Right lung (tissue), 10 donors: Measurements from ENCODE around the gene DPYD. TPM values are rescaled to one million over a fixed set of nuclear protein-coding genes. Genes with fewer than 3 reads are reported as not detected.

Source experiments
- DNase-seq, 2 donors: peaks; one replicate each; pipeline ENCODE4 v3.0.0-alpha.2; 2013
- long read RNA-seq, 8 donors: transcript quantifications; one replicate each; lab custom pipeline, GENCODE V29; 2026
- polyA plus RNA-seq, 5 donors: library from polyadenylated mRNA; unstranded; fragments of 120-200 nt; gene quantifications; one replicate each; pipeline versions ENCODE4 v1.2.1 to v1.2.3, GENCODE V29; 2013; ENCODE audit warnings: inconsistent platforms in 1 of 5, low replicate concordance in 1 of 5; ENCODE audit not compliant: insufficient read length in 5 of 5, insufficient read depth in 1 of 5

The DPYD gene
- polyA plus RNA-seq, result 10 to 100 TPM; 19.1 to 33.5 (median 25.1) TPM
- long read RNA-seq, donor 1, full-length matches to known transcripts, result 7 of 7 reads
- long read RNA-seq, donor 1, partial matches to known transcripts, result 0 of 7 reads
- long read RNA-seq, donor 1, other reads (novel, unspliced or antisense), result 0 of 7 reads
- long read RNA-seq, donor 2, result 0 reads
- long read RNA-seq, donor 3, full-length matches to known transcripts, result 2 of 2 reads
- long read RNA-seq, donor 3, partial matches to known transcripts, result 0 of 2 reads
- long read RNA-seq, donor 3, other reads (novel, unspliced or antisense), result 0 of 2 reads
- long read RNA-seq, donor 4, full-length matches to known transcripts, result 1 of 1 reads
- long read RNA-seq, donor 4, partial matches to known transcripts, result 0 of 1 reads
- long read RNA-seq, donor 4, other reads (novel, unspliced or antisense), result 0 of 1 reads
- long read RNA-seq, donor 5, result 0 reads
- long read RNA-seq, donor 6, full-length matches to known transcripts, result 3 of 9 reads
- long read RNA-seq, donor 6, partial matches to known transcripts, result 6 of 9 reads
- long read RNA-seq, donor 6, other reads (novel, unspliced or antisense), result 0 of 9 reads
- long read RNA-seq, donor 7, full-length matches to known transcripts, result 2 of 2 reads
- long read RNA-seq, donor 7, partial matches to known transcripts, result 0 of 2 reads
- long read RNA-seq, donor 7, other reads (novel, unspliced or antisense), result 0 of 2 reads
- long read RNA-seq, donor 8, full-length matches to known transcripts, result 1 of 1 reads
- long read RNA-seq, donor 8, partial matches to known transcripts, result 0 of 1 reads
- long read RNA-seq, donor 8, other reads (novel, unspliced or antisense), result 0 of 1 reads

DNA sequence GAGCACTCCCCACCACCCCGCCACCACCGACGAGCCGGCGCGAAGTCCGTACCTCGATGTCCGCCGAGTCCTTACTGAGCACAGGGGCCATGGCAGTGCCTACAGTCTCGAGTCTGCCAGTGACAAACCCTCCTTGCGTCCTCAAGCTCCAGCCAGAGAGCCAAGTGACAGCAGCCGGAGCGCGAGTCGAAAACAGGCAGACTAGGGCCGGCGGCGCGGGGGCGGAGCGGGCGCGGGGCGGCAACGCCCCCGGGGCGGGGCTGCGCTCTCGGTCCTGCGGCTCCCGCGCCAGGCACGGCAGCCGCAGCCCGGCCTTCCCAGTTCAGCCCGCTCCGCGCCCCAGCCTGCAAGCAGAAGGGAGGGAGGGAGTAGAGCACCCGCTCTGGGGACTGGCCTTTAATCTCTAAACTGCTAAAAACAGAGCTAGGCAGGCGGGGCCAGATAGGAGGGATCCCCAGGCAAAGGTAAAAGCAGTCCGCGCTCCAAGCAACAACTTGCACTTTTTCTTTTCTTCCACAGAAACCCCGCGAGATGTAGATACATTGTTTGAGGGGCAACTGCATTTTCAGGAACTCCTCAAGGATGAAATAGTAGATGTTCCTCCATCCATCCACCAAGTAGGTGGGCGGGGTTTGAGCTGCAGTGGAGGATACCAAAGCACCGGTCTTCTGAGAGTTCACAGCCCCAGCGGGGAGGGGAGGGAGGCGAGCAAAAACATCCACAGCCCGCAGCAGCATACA is at the start of gene DPYD:
TSS of gene DPYD (minus strand) at position 203 of the 740 bp plus-strand sequence. CDS start at position 91, 112 bp downstream.
- peak; percentile 84 to 85 for DNase-seq

DNA sequence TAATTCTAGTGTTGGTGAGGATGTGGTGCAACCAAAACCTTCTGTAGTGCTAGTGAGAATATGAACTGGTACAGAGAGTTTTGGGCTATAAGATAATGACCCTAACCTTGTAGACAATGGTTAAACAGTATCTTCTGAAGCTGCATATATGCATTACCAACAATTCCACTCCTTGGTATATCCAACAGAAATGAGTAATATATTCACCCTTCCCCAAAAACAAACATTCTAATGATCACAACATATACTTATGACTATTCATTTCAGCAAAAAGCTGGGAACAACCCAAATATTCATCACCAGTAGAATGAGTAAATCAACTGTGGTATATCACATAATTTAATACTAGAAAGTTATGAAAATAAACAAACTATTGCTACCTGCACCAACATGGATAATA is 39.6 kb upstream of the DPYD start:
- DNase-seq, result no peak

DNA sequence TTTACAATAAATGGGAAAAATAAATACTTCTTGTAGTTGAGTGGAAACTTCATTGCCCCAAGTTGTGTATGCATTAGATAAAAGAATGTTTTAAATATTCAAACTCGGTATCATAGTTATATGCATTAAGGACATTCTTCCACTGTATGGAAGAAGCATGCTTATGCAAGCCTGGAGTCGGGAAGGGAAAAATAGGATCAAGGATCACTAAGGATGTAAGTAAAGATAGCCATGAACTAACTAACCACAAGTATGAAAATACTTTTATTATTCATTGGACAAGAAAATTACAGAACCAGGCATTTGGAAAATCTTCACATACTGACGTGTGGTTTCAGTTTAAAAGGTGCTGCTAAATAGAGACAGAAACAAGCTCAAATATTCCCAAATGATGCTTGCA is 26.9 kb upstream of the DPYD start:
- DNase-seq, result no peak

DNA sequence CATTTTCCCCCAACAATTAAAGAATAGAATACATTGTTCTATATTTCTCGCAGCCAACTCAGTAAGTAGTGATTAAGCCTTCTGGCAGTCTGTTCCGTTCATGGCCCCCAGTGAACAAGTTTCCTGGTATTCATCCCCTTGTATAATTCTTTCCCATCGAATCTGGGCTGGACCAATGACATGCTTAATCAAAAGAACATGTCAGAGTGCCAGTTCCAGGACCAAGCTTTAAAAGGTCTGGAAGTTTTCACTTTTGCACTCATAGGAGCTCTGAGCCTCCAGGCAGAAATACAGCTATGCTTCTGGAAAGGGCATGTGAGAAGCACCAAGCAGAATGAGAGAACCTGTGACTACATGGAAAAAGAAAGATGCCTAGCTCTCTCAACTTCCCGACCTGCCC is 22.5 kb upstream of the DPYD start:
- no peak for DNase-seq

DNA sequence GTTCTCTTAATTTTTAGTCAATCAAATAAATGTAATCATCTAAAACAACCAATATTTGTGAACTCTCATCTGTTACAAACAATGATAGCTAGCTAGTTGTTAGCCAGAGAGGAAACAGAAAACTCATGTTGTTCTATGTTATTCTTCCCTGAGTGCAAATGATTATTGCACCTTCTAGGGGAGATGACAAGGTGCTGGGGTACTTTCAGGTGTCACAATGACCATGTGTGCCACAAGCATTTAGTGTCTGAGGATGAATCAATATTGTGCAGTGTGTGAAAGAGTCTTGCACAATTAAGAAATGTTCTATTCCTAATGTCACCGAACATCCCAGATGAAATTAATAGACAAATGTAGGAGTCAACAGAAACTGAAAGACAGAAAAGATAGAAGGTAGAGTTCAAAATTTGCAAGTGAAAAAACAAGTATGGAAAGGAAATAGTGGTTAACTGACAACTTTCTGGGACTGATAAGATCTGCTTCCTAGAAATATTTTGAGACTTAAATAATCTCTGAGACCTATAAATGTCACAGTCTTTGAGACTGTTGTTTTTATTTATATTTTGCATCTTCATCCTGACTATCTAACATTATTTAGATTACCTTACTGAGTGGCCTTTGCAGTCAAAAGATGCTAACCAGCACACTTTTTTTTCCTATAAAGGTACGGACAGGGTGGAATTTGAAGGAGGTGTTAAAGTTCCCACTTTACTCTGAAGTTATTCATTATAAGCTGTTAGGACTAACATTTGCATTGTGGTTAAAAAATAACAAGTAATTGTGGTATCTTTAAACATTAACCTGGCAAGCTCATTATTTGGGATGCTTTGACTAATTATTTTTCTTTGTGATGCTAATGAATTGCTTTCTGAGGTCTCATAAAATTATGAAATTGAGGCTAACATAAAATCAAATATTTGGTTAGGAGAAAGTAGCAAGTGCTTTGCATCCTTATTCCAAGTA is 21.6 kb upstream of the DPYD start:
- no peak for DNase-seq

DNA sequence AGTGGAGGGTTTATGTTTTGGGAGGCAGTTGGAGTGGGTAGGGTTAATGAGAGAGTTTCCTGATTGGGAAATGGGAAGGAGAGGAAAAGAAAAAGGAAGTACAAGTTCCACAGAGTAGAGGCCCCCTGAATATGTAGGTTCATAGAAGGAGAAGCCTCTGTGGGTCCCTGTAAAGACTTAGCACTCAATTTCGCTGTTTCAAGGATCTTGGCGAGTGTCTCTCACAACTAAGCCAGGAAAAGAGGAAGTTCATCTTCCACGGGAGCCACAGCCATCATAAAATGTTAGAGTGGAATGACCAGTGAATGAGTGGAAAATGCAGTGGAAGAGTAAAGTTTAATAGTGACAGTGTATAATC is 17.4 kb upstream of the DPYD start:
- DNase-seq, result no peak

DNA sequence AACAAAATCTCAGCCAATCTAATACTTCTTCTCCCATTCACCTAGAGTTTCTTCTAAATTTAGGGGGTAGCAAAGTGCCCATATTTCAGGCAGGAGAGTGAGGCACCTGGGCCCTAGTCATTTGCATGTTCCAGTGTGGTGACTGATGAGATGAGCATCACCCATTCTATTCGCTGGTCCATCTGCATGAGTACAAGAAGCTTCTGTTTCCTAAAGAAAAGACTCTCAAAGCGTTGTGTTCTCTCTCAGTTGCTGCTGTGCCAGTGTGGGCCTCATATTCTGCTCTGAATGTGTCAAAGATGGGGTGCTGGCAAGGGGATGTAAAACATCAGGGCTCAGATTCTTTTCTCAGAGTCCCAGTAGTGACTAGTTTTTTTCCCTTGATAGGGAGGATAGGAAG is 16.1 kb upstream of the DPYD start:
- no peak for DNase-seq

DNA sequence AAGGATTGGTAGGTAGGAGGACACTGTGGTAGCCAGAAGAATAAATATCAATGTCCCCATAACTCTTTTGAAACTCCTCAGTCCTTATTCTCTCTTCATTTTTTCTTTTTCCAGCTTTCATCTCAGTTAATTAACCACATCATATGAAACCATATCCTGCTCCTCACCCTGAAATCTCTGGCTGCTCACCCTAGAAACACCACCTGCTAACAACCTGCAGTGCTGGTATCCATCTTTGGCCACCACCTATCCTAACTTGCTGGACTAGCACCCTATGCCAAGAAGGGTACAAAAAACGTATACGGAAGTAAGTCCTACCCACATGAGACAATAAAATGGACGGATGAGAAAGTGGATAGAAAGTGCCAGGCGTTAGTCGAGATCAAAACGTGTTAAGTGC is 13.7 kb upstream of the DPYD start:
- DNase-seq, result no peak

DNA sequence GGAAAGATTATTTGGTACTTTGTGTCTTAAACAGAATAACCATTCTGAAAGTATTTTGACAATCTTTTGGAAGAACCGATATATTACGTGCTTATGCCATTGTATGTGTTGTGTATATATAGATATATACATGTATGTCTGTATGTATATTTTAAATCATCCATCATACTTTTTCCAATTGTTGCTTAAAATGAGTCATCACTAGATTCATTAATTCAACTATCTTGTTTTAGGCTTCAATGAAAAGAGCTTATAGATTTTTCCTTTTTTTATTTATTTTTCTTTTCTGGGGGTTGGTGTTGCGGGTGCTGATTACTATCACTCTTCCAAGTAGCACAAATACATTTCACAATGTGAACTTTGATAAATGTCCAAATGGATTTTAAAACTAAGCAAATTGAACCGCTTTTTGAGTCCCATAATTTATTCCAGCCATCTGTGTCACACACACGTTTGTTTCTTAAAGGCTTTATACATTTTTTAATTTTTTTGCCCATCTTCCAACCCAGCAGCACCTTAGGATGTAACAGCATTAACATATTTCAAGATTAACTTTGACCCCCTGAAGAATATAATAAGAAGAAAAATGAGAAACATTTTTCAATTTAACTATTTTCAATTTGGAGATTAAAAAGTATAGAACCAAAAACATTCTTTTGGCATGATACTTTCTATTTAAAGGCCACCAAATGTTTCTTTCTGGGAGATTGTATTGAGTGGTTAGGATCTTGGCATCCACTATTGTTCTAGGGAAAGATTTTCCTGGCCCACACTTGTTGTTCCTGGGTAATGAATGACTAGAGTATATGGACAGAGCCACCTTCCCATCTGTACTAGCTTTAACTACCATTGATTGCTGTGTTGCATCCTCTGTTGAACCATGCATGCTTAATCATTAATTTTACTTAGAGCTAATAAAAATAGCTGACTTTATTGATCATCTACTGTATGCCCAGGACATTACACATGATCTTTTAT is 9.3 kb upstream of the DPYD start:
- no peak for DNase-seq

DNA sequence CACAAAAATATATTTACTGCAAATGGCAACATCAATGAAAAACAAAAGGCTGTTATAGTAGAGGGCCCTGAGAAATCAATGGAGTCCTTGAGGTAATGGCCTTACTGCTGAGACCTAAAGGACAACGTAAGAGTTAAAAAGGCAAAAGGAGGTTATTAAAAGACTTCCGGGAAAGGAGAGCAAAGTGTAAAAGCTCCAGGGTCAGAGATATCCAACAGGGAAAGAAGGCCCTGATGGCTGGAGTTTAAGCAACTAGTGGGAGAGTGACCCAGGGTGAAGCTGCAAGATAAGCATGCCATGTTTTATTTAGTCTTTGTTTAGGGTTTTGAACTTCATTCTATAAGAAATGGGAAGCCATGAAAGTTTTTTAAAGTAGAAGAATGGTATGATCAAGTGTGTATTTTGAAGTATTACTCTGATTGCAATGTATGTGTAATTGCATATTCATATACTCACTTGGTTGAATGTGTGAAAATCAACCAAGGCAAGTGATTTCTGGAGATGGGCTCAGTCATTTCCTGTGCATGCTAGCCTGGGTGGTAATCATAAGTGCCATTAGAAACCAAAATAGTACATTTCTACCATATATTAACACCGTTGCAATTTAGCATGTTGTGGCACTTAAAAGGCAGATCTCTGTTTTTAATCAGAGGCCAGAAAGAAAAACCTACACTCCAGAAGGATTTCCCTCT is 5.3 kb upstream of the DPYD start:
- no peak for DNase-seq

DNA sequence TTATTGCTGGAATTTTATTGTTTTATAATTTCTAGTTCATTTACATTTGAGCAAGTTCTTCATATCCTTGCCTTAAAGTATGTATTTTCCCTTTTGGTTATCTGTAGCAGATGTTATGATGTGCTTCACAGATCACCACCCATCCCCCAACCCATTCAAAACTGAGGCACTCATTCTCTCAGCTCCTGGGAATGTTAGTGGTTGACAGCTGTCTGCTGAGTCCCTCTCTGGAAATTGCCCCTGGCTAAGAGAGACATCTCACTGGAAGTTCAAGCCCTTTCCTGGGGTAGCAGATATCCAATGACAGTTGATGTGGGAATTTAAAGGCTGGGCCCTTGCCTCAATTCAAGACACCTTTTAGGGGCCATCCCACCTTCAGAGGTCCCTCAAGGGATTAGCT is 4.3 kb upstream of the DPYD start:
- DNase-seq, result no peak

DNA sequence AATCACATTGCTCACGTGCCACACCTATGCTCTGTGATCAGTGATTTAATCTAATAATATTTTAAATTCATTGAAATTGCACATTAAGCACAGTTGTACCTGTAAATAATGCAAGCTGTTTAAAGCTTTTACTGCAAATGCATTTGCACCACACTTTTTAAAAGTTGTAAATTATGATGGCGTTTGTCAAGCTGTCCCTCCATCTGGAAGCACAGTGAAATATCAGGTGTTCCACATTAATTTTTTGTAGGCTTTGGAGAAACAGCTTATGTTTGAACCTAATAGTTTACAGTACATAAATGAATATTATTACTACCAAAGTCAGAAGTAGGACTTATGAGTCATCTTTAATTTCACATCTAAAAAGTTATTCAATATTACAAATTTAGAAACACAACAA is 3.0 kb upstream of the DPYD start:
- no peak for DNase-seq

DNA sequence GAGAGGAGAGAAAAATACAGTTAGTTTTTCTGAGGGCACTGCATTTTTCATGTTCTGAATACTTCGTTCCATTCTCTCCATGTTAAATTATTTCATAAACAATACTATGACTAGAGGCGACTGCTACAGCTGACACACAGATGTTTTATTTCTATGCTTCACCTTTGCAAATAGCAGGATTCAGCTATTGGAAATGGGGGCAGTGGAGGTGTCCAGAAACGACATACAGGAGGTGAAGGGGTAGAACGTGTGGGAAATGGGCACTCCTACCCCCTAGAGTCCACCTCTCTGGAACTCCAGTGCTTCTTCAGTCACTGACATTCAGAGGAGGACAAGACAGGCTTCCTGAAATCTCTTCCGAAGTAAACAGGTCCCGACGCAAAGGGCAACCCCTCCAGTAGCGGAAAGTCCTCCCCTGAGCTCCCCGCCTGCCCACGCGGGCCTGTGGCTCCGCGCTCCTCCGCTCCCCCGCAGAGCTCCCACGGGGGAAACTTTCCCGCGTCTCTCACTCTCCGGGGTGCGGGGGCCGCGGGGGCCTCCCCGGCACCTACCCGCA is 480 bp downstream of the DPYD start:
- DNase-seq, result peak; percentile 48 to 60

DNA sequence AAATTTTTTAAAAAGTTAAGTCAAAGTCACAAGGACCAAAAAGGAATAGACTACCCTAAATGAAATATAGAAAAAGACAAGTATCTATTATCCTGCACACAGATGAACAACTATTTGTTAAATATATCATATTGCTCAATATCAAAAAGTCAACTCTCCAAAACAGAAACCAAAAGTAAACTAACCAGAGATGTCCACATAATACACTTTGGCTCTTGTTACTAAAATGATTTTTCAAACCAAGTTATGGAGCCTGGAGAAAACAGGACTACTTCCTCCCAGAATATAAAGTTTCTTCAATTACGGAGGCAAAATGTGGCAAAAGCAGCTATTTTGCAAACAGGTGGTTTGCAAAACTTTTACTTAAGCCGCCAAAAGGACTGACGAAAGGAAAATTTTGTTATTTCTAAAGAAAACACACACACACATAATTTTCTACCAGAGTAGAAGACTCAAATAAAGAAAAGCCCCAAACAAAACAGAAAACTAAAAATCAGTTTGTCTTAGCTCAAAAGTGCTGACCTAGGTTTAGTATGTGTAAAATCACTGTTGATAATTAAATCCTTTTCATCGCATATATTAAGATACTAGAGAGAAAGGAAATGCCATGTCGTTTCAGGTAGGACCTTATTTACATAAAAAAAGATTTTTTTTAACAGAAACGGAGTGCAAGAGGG is 1.1 kb downstream of the DPYD start:
- DNase-seq, result peak in 1 of 2 donors; percentile 46

DNA sequence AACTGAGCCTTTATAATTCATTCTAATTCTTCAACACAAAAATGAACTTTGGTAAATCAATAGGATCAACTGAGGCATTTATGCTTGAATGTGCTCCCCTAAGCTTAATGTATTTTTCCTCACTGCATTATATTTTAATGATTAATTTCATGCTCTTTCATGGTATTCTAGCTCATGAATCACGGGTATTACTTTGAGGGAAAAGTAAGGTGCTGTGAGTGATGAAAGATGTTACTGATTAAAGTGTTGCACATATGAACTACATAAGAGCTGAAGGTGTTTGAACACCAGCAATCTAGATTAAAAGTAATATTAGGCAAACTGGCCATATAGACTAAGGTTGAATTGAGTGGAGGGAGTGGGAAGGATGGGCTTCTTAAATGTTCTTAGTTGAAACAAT is 1.9 kb downstream of the DPYD start:
- no peak for DNase-seq

DNA sequence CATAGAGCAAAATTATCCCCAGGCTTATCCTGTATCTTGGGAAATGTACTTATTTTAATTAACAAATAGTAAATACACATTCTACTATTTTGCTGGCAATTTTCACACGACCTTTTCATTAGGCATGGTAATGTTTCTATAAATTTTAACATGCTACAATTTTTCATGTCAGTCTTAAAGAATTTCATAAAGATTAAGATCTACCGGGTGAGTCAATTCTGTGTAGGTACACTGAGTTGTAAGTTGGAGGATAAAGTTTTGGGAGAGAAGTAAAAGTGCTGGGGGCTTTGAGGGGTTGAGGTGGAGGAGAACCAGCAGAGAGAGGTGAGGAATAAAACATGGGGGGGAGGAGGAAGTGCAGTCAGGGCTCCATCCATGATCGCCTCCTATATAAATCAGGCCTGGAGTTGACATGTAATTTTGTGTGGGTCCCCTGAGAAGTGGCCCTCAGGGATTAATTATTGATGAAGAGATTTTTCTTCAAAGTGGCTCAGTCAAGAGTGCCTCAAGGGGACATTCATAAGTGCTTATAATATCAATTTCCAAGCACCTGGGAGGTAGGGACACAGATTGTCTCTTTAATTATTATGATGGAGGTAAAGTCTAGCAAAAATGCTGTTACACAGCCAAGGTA is 7.2 kb downstream of the DPYD start:
- no peak for DNase-seq
